COLO668 (cell line): ENCODE results near the gene DRGX.

Experiments used
- DNase-seq: peaks from one replicate; lab custom pipeline; 2025; ENCODE audit not compliant: unreplicated experiment; lab: John Stamatoyannopoulos, UW

Gene DRGX

GRCh38 chr10:49408519-49409306 lies 12.8 kb upstream of the DRGX start:
- DNase-seq = no peak

GRCh38 chr10:49407552-49408137 lies 11.8 kb upstream of the DRGX start:
- peak; percentile 55 for DNase-seq

- DNase-seq = no peak
These were observed 11.3 kb upstream of the DRGX start for GRCh38 chr10:49407151-49407550.

GRCh38 chr10:49404321-49404878 lies 8.5 kb upstream of the DRGX start:
- no peak for DNase-seq

- no peak for DNase-seq
These were observed 7.5 kb upstream of the DRGX start for GRCh38 chr10:49403363-49403762.

GRCh38 chr10:49400365-49400764 lies 4.5 kb upstream of the DRGX start:
- DNase-seq = no peak

- DNase-seq = no peak
These were observed 3.1 kb upstream of the DRGX start for GRCh38 chr10:49398986-49399385.

- DNase-seq = no peak
These were observed 2.3 kb upstream of the DRGX start for GRCh38 chr10:49398000-49398861.

GRCh38 chr10:49397036-49397999 lies 1.4 kb upstream of the DRGX start:
- no peak for DNase-seq

- DNase-seq = no peak
These were observed 744 bp upstream of the DRGX start for GRCh38 chr10:49396666-49396999.

GRCh38 chr10:49394933-49395740 lies 752 bp downstream of the DRGX start:
- DNase-seq = peak; percentile 2

- DNase-seq = no peak
These were observed 2.1 kb downstream of the DRGX start for GRCh38 chr10:49393757-49394156.

- DNase-seq = no peak
These were observed 2.6 kb downstream of the DRGX start for GRCh38 chr10:49393301-49393700.

- no peak for DNase-seq
These were observed 6.4 kb downstream of the DRGX start for GRCh38 chr10:49389361-49389933.

- no peak for DNase-seq
These were observed 7.7 kb downstream of the DRGX start for GRCh38 chr10:49388161-49388560.

GRCh38 chr10:49387071-49387470 lies 8.8 kb downstream of the DRGX start:
- DNase-seq = no peak

- no peak for DNase-seq
These were observed 9.7 kb downstream of the DRGX start for GRCh38 chr10:49385939-49386922.

- no peak for DNase-seq
These were observed 11.5 kb downstream of the DRGX start for GRCh38 chr10:49384268-49384953.
